CD4-positive, alpha-beta T cell (primary cell): ENCODE data around the gene CACNA1D. TPM values are rescaled to one million over a fixed set of nuclear protein-coding genes. Genes with fewer than 3 reads are reported as not detected.

Source experiments
- ATAC-seq: fragments of 200-7000 bp; cut with Tn5 transposase; one replicate; pipeline ENCODE4 v1.10.0; 2022; ENCODE audit warnings: mild to moderate bottlenecking; ENCODE audit not compliant: poor library complexity
- CTCF ChIA-PET: fragments of 350-600 bp; sonication (Branson Sonifier 250); formaldehyde crosslinking; loops from one replicate; lab custom pipeline; 2021; ENCODE audit warnings: antibody characterized with exemption, inconsistent platforms; lab: Charles Lee
- POLR2A ChIA-PET: fragments of 350-600 bp; sonication (Branson Sonifier 250); formaldehyde crosslinking; loops from one replicate; lab custom pipeline; 2021; ENCODE audit warnings: antibody characterized with exemption, inconsistent platforms; lab: Charles Lee
- DNase-seq, 14 experiments: peaks; one replicate each; pipeline ENCODE4 v3.0.0-alpha.2; 2013 to 2020; ENCODE audit warnings: mixed read lengths in 2 of 14
- H3K27ac ChIP-seq, 2 donors: one replicate each; pipeline versions ENCODE4 v1.5.1 to v1.7.0; 2013; ENCODE audit warnings: low read length in 2 of 2, low read depth in 1 of 2, mild to moderate bottlenecking in 1 of 2
- H3K27me3 ChIP-seq, 2 experiments: 1 replicate in 1 of 2; 2 replicates in 1 of 2; pipeline versions ENCODE4 v1.6.1 to v1.7.0; 2013; ENCODE audit warnings: low read length in 2 of 2, control low read depth in 1 of 2, mild to moderate bottlenecking in 1 of 2, moderate library complexity in 1 of 2; ENCODE audit not compliant: insufficient read depth in 2 of 2, control insufficient read depth in 1 of 2
- H3K36me3 ChIP-seq: one replicate; pipeline ENCODE4 v1.6.1; 2013; ENCODE audit warnings: low read length, control low read depth; ENCODE audit not compliant: insufficient read depth
- H3K4me1 ChIP-seq: one replicate; pipeline ENCODE4 v1.6.1; 2013; ENCODE audit warnings: low read length, control low read depth; ENCODE audit not compliant: insufficient read depth
- H3K4me3 ChIP-seq: one replicate; pipeline ENCODE4 v1.5.1; 2013; ENCODE audit warnings: mild to moderate bottlenecking, low read length, moderate library complexity
- H3K9me3 ChIP-seq, 2 experiments: 1 replicate in 1 of 2; 2 replicates in 1 of 2; pipeline versions ENCODE4 v1.6.1 to v1.7.0; 2013; ENCODE audit warnings: low read length in 2 of 2, mild to moderate bottlenecking in 2 of 2, control low read depth in 1 of 2, moderate library complexity in 1 of 2; ENCODE audit not compliant: control insufficient read depth in 1 of 2, insufficient read depth in 1 of 2
- H3K27ac Mint-ChIP-seq: one replicate; pipeline ENCODE4 v1.8.0; 2020; ENCODE audit warnings: mixed read lengths
- H3K27me3 Mint-ChIP-seq: one replicate; pipeline ENCODE4 v1.8.0; 2021; ENCODE audit warnings: mixed read lengths
- H3K36me3 Mint-ChIP-seq: one replicate; pipeline ENCODE4 v1.8.0; 2021; ENCODE audit warnings: low read depth, mixed read lengths
- H3K4me1 Mint-ChIP-seq: one replicate; pipeline ENCODE4 v1.8.0; 2021; ENCODE audit warnings: low read depth, mixed read lengths
- H3K4me3 Mint-ChIP-seq: one replicate; pipeline ENCODE4 v1.8.0; 2020; ENCODE audit warnings: mild to moderate bottlenecking, mixed read lengths
- H3K9me3 Mint-ChIP-seq: one replicate; pipeline ENCODE4 v1.8.0; 2020; ENCODE audit warnings: mixed read lengths
- CTCF ChIP-seq: fragments of 200-600 bp; IDR thresholded peaks from one replicate; pipeline ENCODE4 v1.8.0; 2022; ENCODE audit warnings: antibody characterized with exemption, mild to moderate bottlenecking
- intact Hi-C, 2 experiments: fragments of 100-400 bp; cut with DNase I in 1 of 2; cut with micrococcal nuclease in 1 of 2; formaldehyde crosslinking; loops; one replicate each; pipeline versions ENCODE4 v1.15.1 to v1.9.0; 2023 to 2025; cut with DNase I, micrococcal nuclease
- total RNA-seq, 174 experiments: library from RNA in 2 of 174; stranded (reverse) in 2 of 174; gene quantifications; one replicate each; pipeline ENCODE4 v1.2.3 and lab custom pipeline; 2021 to 2026

Gene CACNA1D
- total RNA-seq, 2 experiments from 2014 or later: not detected

- H3K27me3 ChIP-seq: no peaks in the 10 kb centered on the region
- H3K27ac ChIP-seq: no peak overlapping the region
- H3K27ac Mint-ChIP-seq: no peak overlapping the region
- no peak overlapping the region for H3K4me3 ChIP-seq
- peaks cover 5% of the 10 kb centered on the region for H3K4me1 ChIP-seq
- ATAC-seq (no peak), DNase-seq (no peak)
- ChIA-PET POLR2A (no interaction called here), CTCF (no interaction called here)
- no peak for TF ChIP-seq CTCF
- H3K9me3 ChIP-seq: no peaks in the 10 kb centered on the region
- H3K4me3 Mint-ChIP-seq: no peak overlapping the region
- H3K36me3 ChIP-seq: no peaks in the 10 kb centered on the region
- no peaks in the 10 kb centered on the region for H3K4me1 Mint-ChIP-seq
- H3K9me3 Mint-ChIP-seq: no peaks in the 10 kb centered on the region
- no peaks in the 10 kb centered on the region for H3K36me3 Mint-ChIP-seq
- H3K27me3 Mint-ChIP-seq: no peaks in the 10 kb centered on the region
- intact Hi-C loops: no loop called here
Observed at GRCh38 chr3:53815651-53816050, 321.2 kb downstream of the CACNA1D start.

- no peaks in the 10 kb centered on the region for H3K9me3 Mint-ChIP-seq
- H3K4me3 ChIP-seq: no peak overlapping the region
- H3K4me3 Mint-ChIP-seq: no peak overlapping the region
- no peak overlapping the region for H3K27ac ChIP-seq
- TF ChIP-seq CTCF: no peak
- intact Hi-C loops: no loop called here
- H3K36me3 ChIP-seq: no peaks in the 10 kb centered on the region
- H3K27ac Mint-ChIP-seq: no peak overlapping the region
- ATAC-seq (no peak), DNase-seq (no peak)
- no peaks in the 10 kb centered on the region for H3K9me3 ChIP-seq
- H3K36me3 Mint-ChIP-seq: no peaks in the 10 kb centered on the region
- ChIA-PET POLR2A (no interaction called here), CTCF (no interaction called here)
- no peaks in the 10 kb centered on the region for H3K27me3 Mint-ChIP-seq
- H3K4me1 ChIP-seq: peaks cover 5% of the 10 kb centered on the region
- H3K4me1 Mint-ChIP-seq: no peaks in the 10 kb centered on the region
- H3K27me3 ChIP-seq: no peaks in the 10 kb centered on the region
Observed at GRCh38 chr3:53816425-53816824, 322.0 kb downstream of the CACNA1D start.

- Histone ChIP-seq H3K27ac (no peak overlapping the region), H3K27me3 (no peaks in the 10 kb centered on the region), H3K4me3 (no peak overlapping the region), H3K9me3 (no peaks in the 10 kb centered on the region), H3K4me1 (peaks cover 5% of the 10 kb centered on the region), H3K36me3 (no peaks in the 10 kb centered on the region)
- Mint-ChIP-seq H3K9me3 (no peaks in the 10 kb centered on the region), H3K36me3 (no peaks in the 10 kb centered on the region), H3K4me3 (no peak overlapping the region), H3K4me1 (no peaks in the 10 kb centered on the region), H3K27me3 (no peaks in the 10 kb centered on the region), H3K27ac (no peak overlapping the region)
- intact Hi-C loops: no loop called here
- POLR2A ChIA-PET: no interaction called here
- TF ChIP-seq CTCF: no peak
- DNase-seq (no peak), ATAC-seq (no peak)
- CTCF ChIA-PET: no interaction called here
Observed at GRCh38 chr3:53817211-53817610, 322.8 kb downstream of the CACNA1D start.
